HG03139 (cell line): Measurements from ENCODE around the gene LCE1F.

ENCODE experiments used
- ATAC-seq: cut with Tn5 transposase; IDR thresholded peaks from one replicate; pipeline ENCODE4 v1.9.1; 2021; ENCODE audit not compliant: unreplicated experiment

Gene LCE1F

GRCh38 chr1:152774875-152775274, at the start of gene LCE1F:
TSS of gene LCE1F (plus strand) at chr1:152775140. CDS start at chr1:152776372, 1,232 bp downstream.
- no peak for ATAC-seq

GRCh38 chr1:152725261-152725660, 49.7 kb upstream of the LCE1F start:
- no peak for ATAC-seq

GRCh38 chr1:152728986-152729385, 46.0 kb upstream of the LCE1F start:
- ATAC-seq: no peak

- ATAC-seq: no peak
These were observed 39.3 kb upstream of the LCE1F start for GRCh38 chr1:152735648-152736047.

GRCh38 chr1:152737997-152738396, 36.9 kb upstream of the LCE1F start:
- ATAC-seq: no peak

GRCh38 chr1:152739841-152740240, 35.1 kb upstream of the LCE1F start:
- no peak for ATAC-seq

GRCh38 chr1:152741656-152742055, 33.3 kb upstream of the LCE1F start:
- no peak for ATAC-seq

- no peak for ATAC-seq
These were observed 31.4 kb upstream of the LCE1F start for GRCh38 chr1:152743371-152744145.

GRCh38 chr1:152745289-152745704, 29.6 kb upstream of the LCE1F start:
- ATAC-seq: no peak

- ATAC-seq: no peak
These were observed 29.0 kb upstream of the LCE1F start for GRCh38 chr1:152745765-152746444.

- no peak for ATAC-seq
These were observed 27.1 kb upstream of the LCE1F start for GRCh38 chr1:152747831-152748230.

GRCh38 chr1:152752225-152752624, 22.7 kb upstream of the LCE1F start:
- ATAC-seq: no peak

GRCh38 chr1:152753586-152753985, 21.4 kb upstream of the LCE1F start:
- ATAC-seq: no peak

- ATAC-seq: no peak
These were observed 18.1 kb upstream of the LCE1F start for GRCh38 chr1:152756872-152757271.

- no peak for ATAC-seq
These were observed 17.2 kb upstream of the LCE1F start, which contains the start of gene KPRP for GRCh38 chr1:152757747-152758146. TSS of gene KPRP (plus strand) at chr1:152758025. CDS start at chr1:152759589, 1,564 bp downstream.

GRCh38 chr1:152758636-152759035, 16.3 kb upstream of the LCE1F start:
- ATAC-seq: no peak

GRCh38 chr1:152759453-152760173, 15.3 kb upstream of the LCE1F start:
- no peak for ATAC-seq

- ATAC-seq: no peak
These were observed 14.3 kb upstream of the LCE1F start for GRCh38 chr1:152760551-152761190.

GRCh38 chr1:152761609-152762213, 13.2 kb upstream of the LCE1F start:
- no peak for ATAC-seq

GRCh38 chr1:152768847-152769533, 6.0 kb upstream of the LCE1F start:
- ATAC-seq: no peak
